Stimulated activated CD4-positive, alpha-beta T cell treated with anti-CD3 and anti-CD28 coated beads, Interleukin-2, amount 100 ng/mL, for 48 hours (primary cell): ENCODE measurements around the gene ZC3H10.
"Not testable (repeated sequence)": the region's sequence is repeated elsewhere in the genome, so short reads cannot be mapped to it uniquely, and the experiment has no call there.

ENCODE experiments used
- DNase-seq, 2 donors: peaks; one replicate each; pipeline ENCODE4 v3.0.0-alpha.2; 2020

Gene ZC3H10

GRCh38 chr12:56156464-56157200 lies 38.6 kb downstream of the ZC3H10 start:
- DNase-seq: not testable (repeated sequence)

GRCh38 chr12:56157201-56158028 lies 39.3 kb downstream of the ZC3H10 start:
- peak; percentile 43 to 45 for DNase-seq

GRCh38 chr12:56158029-56158925 lies 40.2 kb downstream of the ZC3H10 start, which contains the start of gene MYL6:
MYL6 (plus strand) TSS chr12:56158359; CDS start chr12:56158402, 43 bp downstream.
- peak; percentile 85 to 87 for DNase-seq

GRCh38 chr12:56158926-56159461 lies 40.9 kb downstream of the ZC3H10 start:
- no peak for DNase-seq

- no peak for DNase-seq
Measured at GRCh38 chr12:56159482-56160192, 41.6 kb downstream of the ZC3H10 start.

GRCh38 chr12:56160193-56160763 lies 42.2 kb downstream of the ZC3H10 start:
- DNase-seq: peak; percentile 33 to 43

- DNase-seq: no peak
Measured at GRCh38 chr12:56160894-56161689, 43.0 kb downstream of the ZC3H10 start.

- DNase-seq: no peak
Measured at GRCh38 chr12:56161690-56162351, 43.8 kb downstream of the ZC3H10 start.

GRCh38 chr12:56162468-56163290 lies 44.6 kb downstream of the ZC3H10 start:
- no peak for DNase-seq

- DNase-seq: no peak
Measured at GRCh38 chr12:56163533-56164344, 45.7 kb downstream of the ZC3H10 start.

GRCh38 chr12:56164345-56164729 lies 46.3 kb downstream of the ZC3H10 start:
- DNase-seq: no peak

GRCh38 chr12:56165369-56165768 lies 47.3 kb downstream of the ZC3H10 start:
- DNase-seq: no peak

- no peak for DNase-seq
Measured at GRCh38 chr12:56169229-56169759, 51.2 kb downstream of the ZC3H10 start.

GRCh38 chr12:56172839-56173238 lies 54.8 kb downstream of the ZC3H10 start:
- DNase-seq: no peak
